GM21381 (cell line): ENCODE measurements around the gene ZBTB25.

Source experiments
- ATAC-seq: cut with Tn5 transposase; IDR thresholded peaks from one replicate; pipeline ENCODE4 v1.9.1; 2021; ENCODE audit warnings: mild to moderate bottlenecking, moderate library complexity; ENCODE audit not compliant: unreplicated experiment

The ZBTB25 gene

GRCh38 chr14:64516969-64517368, 13.3 kb upstream of the ZBTB25 start:
- ATAC-seq: no peak

- no peak for ATAC-seq
Measured at GRCh38 chr14:64515053-64515452, 11.4 kb upstream of the ZBTB25 start.

- no peak for ATAC-seq
Measured at GRCh38 chr14:64513271-64513670, 9.6 kb upstream of the ZBTB25 start.

- no peak for ATAC-seq
Measured at GRCh38 chr14:64510825-64511671, 7.4 kb upstream of the ZBTB25 start.

- ATAC-seq: no peak
Measured at GRCh38 chr14:64509036-64509435, 5.4 kb upstream of the ZBTB25 start.

GRCh38 chr14:64508215-64508776, 4.7 kb upstream of the ZBTB25 start:
- no peak for ATAC-seq

- no peak for ATAC-seq
Measured at GRCh38 chr14:64507376-64508156, 3.9 kb upstream of the ZBTB25 start.

GRCh38 chr14:64506721-64507120, 3.1 kb upstream of the ZBTB25 start:
- ATAC-seq: no peak

GRCh38 chr14:64504897-64505794, 1.5 kb upstream of the ZBTB25 start:
- ATAC-seq: peak; percentile 33

- ATAC-seq: peak; percentile 25
Measured at GRCh38 chr14:64504310-64504896, 765 bp upstream of the ZBTB25 start, which contains the start of gene ZBTB1. TSS of gene ZBTB1 (plus strand) at chr14:64504770. CDS start at chr14:64521505, 16,735 bp downstream.

- ATAC-seq: peak; percentile 2
Measured at GRCh38 chr14:64502887-64503433, 678 bp downstream of the ZBTB25 start.

- ATAC-seq: no peak
Measured at GRCh38 chr14:64502456-64502855, 1.2 kb downstream of the ZBTB25 start.

- ATAC-seq: no peak
Measured at GRCh38 chr14:64501411-64502171, 2.0 kb downstream of the ZBTB25 start.

- ATAC-seq: no peak
Measured at GRCh38 chr14:64500088-64500487, 3.5 kb downstream of the ZBTB25 start.

- no peak for ATAC-seq
Measured at GRCh38 chr14:64496764-64497163, 6.9 kb downstream of the ZBTB25 start.

GRCh38 chr14:64495252-64495651, 8.4 kb downstream of the ZBTB25 start:
- ATAC-seq: no peak

- no peak for ATAC-seq
Measured at GRCh38 chr14:64493455-64493854, 10.2 kb downstream of the ZBTB25 start.

GRCh38 chr14:64491637-64492036, 12.0 kb downstream of the ZBTB25 start:
- no peak for ATAC-seq

GRCh38 chr14:64488590-64489099, 15.0 kb downstream of the ZBTB25 start:
- no peak for ATAC-seq
